IPS DF 6.9 (cell line): Measurements from ENCODE around the gene SRD5A1.
"Not testable (repeated sequence)": the region's sequence is repeated elsewhere in the genome, so short reads cannot be mapped to it uniquely, and the experiment has no call there.

Source experiments
- DNase-seq: peaks from one replicate; pipeline ENCODE4 v3.0.0-alpha.2; 2013; ENCODE audit warnings: low read depth, low spot score
- H3K27ac ChIP-seq: one replicate; pipeline ENCODE4 v1.5.1; 2013; ENCODE audit warnings: low read length, control low read depth
- H3K27me3 ChIP-seq: 2 replicates; pipeline ENCODE4 v1.6.1; 2013; ENCODE audit warnings: mild to moderate bottlenecking, low read length; ENCODE audit not compliant: control insufficient read depth, insufficient read depth
- H3K36me3 ChIP-seq: 2 replicates; pipeline ENCODE4 v1.6.1; 2013; ENCODE audit warnings: low read length; ENCODE audit not compliant: control insufficient read depth, insufficient read depth
- H3K4me1 ChIP-seq: 2 replicates; pipeline ENCODE4 v1.6.1; 2013; ENCODE audit warnings: low read length; ENCODE audit not compliant: control insufficient read depth, insufficient read depth
- H3K4me3 ChIP-seq: 2 replicates; pipeline ENCODE4 v1.5.1; 2013; ENCODE audit warnings: mild to moderate bottlenecking, low read length
- H3K9me3 ChIP-seq: 2 replicates; pipeline ENCODE4 v1.6.1; 2013; ENCODE audit warnings: low read length, inconsistent platforms; ENCODE audit not compliant: control insufficient read depth, insufficient read depth
- WGBS: extraction: QIAGEN DNeasy Blood & Tissue Kit; methylation state at CpG from one replicate; pipeline ENCODE4 v1.1.7; 2013; ENCODE audit warnings: mixed read lengths, missing lambda C conversion rate; ENCODE audit not compliant: insufficient read length, insufficient coverage; 5-methylcytosine and 5-hydroxymethylcytosine counted together

Gene SRD5A1

GRCh38 chr5:6660688-6661087 lies 27.4 kb downstream of the SRD5A1 start:
- Histone ChIP-seq H3K9me3 (no peaks in the 10 kb centered on the region), H3K4me3 (no peak overlapping the region), H3K36me3 (no peaks in the 10 kb centered on the region; the same call in 1 of the 2 replicates), H3K27me3 (no peaks in the 10 kb centered on the region), H3K4me1 (no peaks in the 10 kb centered on the region), H3K27ac (no peak overlapping the region)
- WGBS = no CpG with 5 or more reads among the region's 3 CpGs
- DNase-seq = no peak

DNA sequence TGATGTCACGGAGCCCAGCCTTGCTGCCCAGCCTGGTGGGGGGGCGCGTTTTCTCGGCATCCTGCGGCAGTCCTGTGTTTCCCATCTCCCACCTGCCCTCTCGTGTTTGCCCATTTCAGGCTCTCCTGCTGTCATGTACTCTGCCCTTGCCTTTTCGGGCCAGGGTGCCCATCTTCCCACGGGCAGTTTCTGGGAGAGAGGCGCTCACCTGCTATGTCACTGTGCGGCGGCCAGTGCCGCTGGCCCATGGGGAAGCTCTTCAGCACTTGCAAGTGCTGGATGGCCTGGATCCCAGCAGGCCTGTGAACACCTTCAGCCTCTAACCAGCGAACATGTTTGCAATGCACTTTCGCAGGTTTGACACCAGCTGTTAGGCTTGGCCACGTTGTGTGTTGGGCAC lies 33.5 kb downstream of the SRD5A1 start:
- Histone ChIP-seq H3K4me1 (peaks cover 3% of the 10 kb centered on the region), H3K36me3 (0 out of 2 replicates have a peak, but pooled peaks cover 4% of the 10 kb centered on the region), H3K4me3 (no peak overlapping the region), H3K27me3 (no peaks in the 10 kb centered on the region), H3K9me3 (no peaks in the 10 kb centered on the region), H3K27ac (no peak overlapping the region)
- no CpG with 5 or more reads among the region's 15 CpGs for WGBS
- DNase-seq = no peak

- no peak for DNase-seq
- H3K4me3 ChIP-seq = no peak overlapping the region
- H3K36me3 ChIP-seq = 0 out of 2 replicates have a peak, but pooled peaks cover 4% of the 10 kb centered on the region
- no CpG with 5 or more reads among the region's 5 CpGs for WGBS
- no peak overlapping the region for H3K27ac ChIP-seq
- no peaks in the 10 kb centered on the region for H3K27me3 ChIP-seq
- H3K9me3 ChIP-seq = no peaks in the 10 kb centered on the region
- peaks cover 3% of the 10 kb centered on the region for H3K4me1 ChIP-seq
Observed at GRCh38 chr5:6667648-6668047, 34.4 kb downstream of the SRD5A1 start.

- not testable (repeated sequence) for H3K36me3 ChIP-seq, H3K27me3 ChIP-seq, DNase-seq, H3K4me1 ChIP-seq, H3K4me3 ChIP-seq, H3K27ac ChIP-seq, H3K9me3 ChIP-seq
- WGBS = no CpG with 5 or more reads among the region's 9 CpGs
Observed at GRCh38 chr5:6668717-6669116, 35.5 kb downstream of the SRD5A1 start.

GRCh38 chr5:6673031-6673430 lies 39.8 kb downstream of the SRD5A1 start:
- Histone ChIP-seq H3K4me3 (no peak overlapping the region), H3K4me1 (peaks cover 1% of the 10 kb centered on the region; the same call in 1 of the 2 replicates), H3K27me3 (no peaks in the 10 kb centered on the region), H3K9me3 (no peaks in the 10 kb centered on the region), H3K36me3 (no peaks in the 10 kb centered on the region), H3K27ac (no peak overlapping the region)
- no peak for DNase-seq
- no CpG with 5 or more reads among the region's 5 CpGs for WGBS

GRCh38 chr5:6673963-6674362 lies 40.7 kb downstream of the SRD5A1 start:
- H3K36me3 ChIP-seq = no peaks in the 10 kb centered on the region
- H3K27ac ChIP-seq = no peak overlapping the region
- H3K9me3 ChIP-seq = no peaks in the 10 kb centered on the region
- H3K27me3 ChIP-seq = no peaks in the 10 kb centered on the region
- no CpG with 5 or more reads among the region's 1 CpG for WGBS
- no peak for DNase-seq
- no peak overlapping the region for H3K4me3 ChIP-seq
- H3K4me1 ChIP-seq = no peaks in the 10 kb centered on the region

GRCh38 chr5:6674421-6674820 lies 41.2 kb downstream of the SRD5A1 start:
- WGBS = no CpG with 5 or more reads among the region's 3 CpGs
- Histone ChIP-seq H3K4me1 (no peaks in the 10 kb centered on the region), H3K27ac (no peak overlapping the region), H3K9me3 (no peaks in the 10 kb centered on the region), H3K27me3 (no peaks in the 10 kb centered on the region), H3K4me3 (no peak overlapping the region), H3K36me3 (no peaks in the 10 kb centered on the region)
- DNase-seq = no peak

GRCh38 chr5:6674886-6675285 lies 41.6 kb downstream of the SRD5A1 start:
- no peak overlapping the region for H3K4me3 ChIP-seq
- WGBS = no CpG with 5 or more reads among the region's 10 CpGs
- H3K9me3 ChIP-seq = no peaks in the 10 kb centered on the region
- H3K36me3 ChIP-seq = no peaks in the 10 kb centered on the region
- DNase-seq = no peak
- no peaks in the 10 kb centered on the region for H3K27me3 ChIP-seq
- H3K4me1 ChIP-seq = no peaks in the 10 kb centered on the region
- H3K27ac ChIP-seq = no peak overlapping the region

DNA sequence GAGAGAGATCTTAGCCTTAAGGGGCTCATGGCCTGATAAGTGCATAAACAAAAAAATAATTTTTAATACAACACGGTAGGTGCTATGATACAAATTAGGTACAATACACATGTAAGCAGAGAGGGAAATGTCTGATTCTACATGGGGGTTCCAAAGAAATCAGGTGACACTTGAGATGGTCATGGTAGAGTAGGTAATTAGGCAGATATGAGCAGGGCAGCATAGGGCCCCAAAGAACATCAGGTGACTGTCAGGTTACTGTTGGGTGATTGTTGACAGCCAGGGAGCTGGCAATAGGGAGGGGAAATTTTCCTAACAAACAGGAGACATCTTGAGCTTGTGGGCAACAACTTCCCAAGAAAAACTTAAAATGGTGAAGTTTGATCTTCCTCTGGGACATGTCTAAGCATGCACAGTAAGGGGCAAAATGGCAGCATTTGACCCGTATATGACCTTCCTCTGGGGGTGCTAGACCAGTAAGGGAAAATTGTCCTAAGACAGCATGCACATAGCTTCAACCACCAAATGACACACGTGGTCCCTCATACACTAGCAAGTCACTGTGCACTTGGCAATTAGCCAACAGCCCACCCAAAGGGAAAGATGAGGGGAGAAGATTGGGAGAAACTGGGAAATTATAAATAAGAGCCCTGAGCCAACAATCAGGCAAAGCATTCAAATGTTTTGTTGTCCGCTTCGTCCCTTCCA lies 42.7 kb downstream of the SRD5A1 start:
- no peak for DNase-seq
- no peaks in the 10 kb centered on the region for H3K36me3 ChIP-seq
- no peaks in the 10 kb centered on the region for H3K27me3 ChIP-seq
- no peaks in the 10 kb centered on the region for H3K4me1 ChIP-seq
- H3K9me3 ChIP-seq = no peaks in the 10 kb centered on the region
- no CpG with 5 or more reads among the region's 5 CpGs for WGBS
- no peak overlapping the region for H3K27ac ChIP-seq
- no peak overlapping the region for H3K4me3 ChIP-seq

DNA sequence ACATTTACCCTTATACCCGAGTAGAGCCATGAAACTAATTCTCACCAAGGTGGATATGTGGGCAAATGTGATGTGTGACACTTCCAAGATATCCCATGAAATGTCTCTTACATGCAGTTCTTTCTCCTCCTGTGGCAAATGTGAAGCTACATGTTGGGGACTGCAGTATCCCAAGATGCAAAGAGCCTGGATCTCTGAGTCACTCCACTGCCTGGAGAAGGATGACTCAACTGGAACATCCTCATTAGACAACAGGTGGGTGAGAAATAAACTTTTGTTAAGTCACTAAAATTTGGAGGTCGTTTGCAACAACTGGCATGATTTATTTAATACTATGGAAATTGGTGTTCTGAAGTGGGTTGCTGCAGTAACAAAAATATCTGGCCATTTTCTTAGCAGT lies 43.5 kb downstream of the SRD5A1 start:
- no peak overlapping the region for H3K4me3 ChIP-seq
- H3K27me3 ChIP-seq = no peaks in the 10 kb centered on the region
- H3K27ac ChIP-seq = no peak overlapping the region
- WGBS = no CpG with 5 or more reads among the region's 2 CpGs
- no peak for DNase-seq
- H3K36me3 ChIP-seq = no peaks in the 10 kb centered on the region
- H3K4me1 ChIP-seq = no peaks in the 10 kb centered on the region
- H3K9me3 ChIP-seq = no peaks in the 10 kb centered on the region

- no peak overlapping the region for H3K4me3 ChIP-seq
- H3K27ac ChIP-seq = no peak overlapping the region
- no peaks in the 10 kb centered on the region for H3K36me3 ChIP-seq
- WGBS = no CpG with 5 or more reads among the region's 1 CpG
- no peaks in the 10 kb centered on the region for H3K4me1 ChIP-seq
- no peaks in the 10 kb centered on the region for H3K27me3 ChIP-seq
- no peak for DNase-seq
- H3K9me3 ChIP-seq = no peaks in the 10 kb centered on the region
Observed at GRCh38 chr5:6678385-6678784, 45.1 kb downstream of the SRD5A1 start.
